Right lobe of liver (tissue), 4 donors: Measurements from ENCODE around the gene GALNT15.

Experiments used
- POLR2A ChIP-seq: fragments of 450-650 bp; IDR thresholded peaks from one replicate; pipeline ENCODE4 v1.6.1; 2017; ENCODE audit warnings: antibody characterized with exemption, mild to moderate bottlenecking
- TF ChIP-seq, protein P1 (sequence below), 4 donors: fragments of 200-600 bp in 3 of 4; fragments of 450-650 bp in 1 of 4; IDR thresholded peaks; one replicate each; pipeline versions ENCODE4 v1.5.1 to v1.8.0; 2016 to 2022; ENCODE audit warnings: antibody characterized with exemption in 4 of 4, mild to moderate bottlenecking in 2 of 4
- donor health status: DM: no; HTN: no; CAD: no.
- donor health status: DM: no; HTN: no; CAD: no.
- donor health status: DM: no; HTN: yes; CAD: no.

DNA sequence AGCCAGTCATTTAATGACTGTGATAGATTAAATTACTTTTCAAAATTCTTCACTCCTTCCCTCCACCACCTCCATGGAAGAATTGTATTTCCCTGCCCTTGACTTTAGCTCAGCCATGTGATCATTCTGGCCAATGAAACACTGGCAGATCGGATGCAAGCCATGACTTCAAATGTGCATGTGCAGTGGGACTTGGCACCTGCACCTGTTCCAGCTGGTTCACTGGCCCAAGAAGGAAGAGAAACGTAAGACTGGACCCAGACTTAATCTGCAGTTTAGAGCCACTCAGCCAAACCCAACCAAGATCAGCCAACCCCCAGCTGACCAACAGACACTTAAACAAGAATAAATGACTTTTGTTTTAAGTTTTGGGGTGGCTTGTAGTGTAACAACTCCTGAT, 78.5 kb downstream of the GALNT15 start:
- TF ChIP-seq, protein P1, sequence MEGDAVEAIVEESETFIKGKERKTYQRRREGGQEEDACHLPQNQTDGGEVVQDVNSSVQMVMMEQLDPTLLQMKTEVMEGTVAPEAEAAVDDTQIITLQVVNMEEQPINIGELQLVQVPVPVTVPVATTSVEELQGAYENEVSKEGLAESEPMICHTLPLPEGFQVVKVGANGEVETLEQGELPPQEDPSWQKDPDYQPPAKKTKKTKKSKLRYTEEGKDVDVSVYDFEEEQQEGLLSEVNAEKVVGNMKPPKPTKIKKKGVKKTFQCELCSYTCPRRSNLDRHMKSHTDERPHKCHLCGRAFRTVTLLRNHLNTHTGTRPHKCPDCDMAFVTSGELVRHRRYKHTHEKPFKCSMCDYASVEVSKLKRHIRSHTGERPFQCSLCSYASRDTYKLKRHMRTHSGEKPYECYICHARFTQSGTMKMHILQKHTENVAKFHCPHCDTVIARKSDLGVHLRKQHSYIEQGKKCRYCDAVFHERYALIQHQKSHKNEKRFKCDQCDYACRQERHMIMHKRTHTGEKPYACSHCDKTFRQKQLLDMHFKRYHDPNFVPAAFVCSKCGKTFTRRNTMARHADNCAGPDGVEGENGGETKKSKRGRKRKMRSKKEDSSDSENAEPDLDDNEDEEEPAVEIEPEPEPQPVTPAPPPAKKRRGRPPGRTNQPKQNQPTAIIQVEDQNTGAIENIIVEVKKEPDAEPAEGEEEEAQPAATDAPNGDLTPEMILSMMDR (IDR thresholded peaks at IDR 0.05), result no peak
- TF ChIP-seq POLR2A, result no peak
